Brain microvascular endothelial cell (primary cell): ENCODE data around the gene ENOX1.

Experiments
- DNase-seq: peaks from one replicate; pipeline ENCODE4 v3.0.0-alpha.2; 2020
- H3K27ac ChIP-seq: fragments of 250-450 bp; sonication (Bioruptor Pico); 2 replicates; pipeline ENCODE4 v1.5.1; 2020; ENCODE audit warnings: mild to moderate bottlenecking, moderate library complexity
- H3K27me3 ChIP-seq: fragments of 250-450 bp; sonication (Bioruptor Pico); replicated peaks from 2 replicates; pipeline ENCODE4 v1.5.1; 2020; ENCODE audit warnings: mild to moderate bottlenecking
- H3K36me3 ChIP-seq: fragments of 250-450 bp; sonication (Bioruptor Pico); replicated peaks from 2 replicates; pipeline ENCODE4 v1.5.1; 2020; ENCODE audit warnings: mild to moderate bottlenecking
- H3K4me3 ChIP-seq: 2 replicates; pipeline ENCODE4 v1.5.1; 2011; ENCODE audit warnings: low read depth, mild to moderate bottlenecking, control low read depth, low read length, moderate library complexity
- in situ Hi-C: cut with HindIII; loops from 2 replicates; pipeline ENCODE4 v1.10.0; 2017; ENCODE audit warnings: low sequenced_read_pairs, low pct_ligation_motif_present
- TF ChIP-seq, protein P1 (sequence below): IDR thresholded peaks from 2 replicates; pipeline ENCODE4 v1.5.1; 2011; ENCODE audit warnings: low read depth, mild to moderate bottlenecking, moderate library complexity, low read length, control low read depth, inconsistent platforms; ENCODE audit errors: missing control alignments

Gene ENOX1

DNA sequence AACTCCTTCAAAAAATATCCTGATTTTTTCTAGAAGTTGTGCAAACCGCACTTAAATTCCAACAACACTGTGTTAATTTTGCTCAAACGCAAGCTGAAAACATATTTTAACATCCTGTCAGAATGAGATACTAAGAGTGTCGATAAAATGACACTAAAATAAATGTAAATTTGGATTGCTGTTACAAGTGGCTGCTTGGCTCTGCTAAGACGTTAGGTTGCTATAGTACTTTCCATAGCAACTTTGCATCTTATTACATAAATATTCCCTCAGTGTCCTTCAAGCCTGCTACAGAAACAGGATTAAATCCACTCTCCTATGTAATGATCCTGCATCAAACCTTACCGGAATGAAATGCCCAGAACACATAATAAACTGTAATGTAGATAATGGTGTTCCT, 471.2 kb downstream of the ENOX1 start:
- H3K27ac ChIP-seq, result no peak overlapping the region
- in situ Hi-C loops, result no loop called here
- TF ChIP-seq, protein P1, sequence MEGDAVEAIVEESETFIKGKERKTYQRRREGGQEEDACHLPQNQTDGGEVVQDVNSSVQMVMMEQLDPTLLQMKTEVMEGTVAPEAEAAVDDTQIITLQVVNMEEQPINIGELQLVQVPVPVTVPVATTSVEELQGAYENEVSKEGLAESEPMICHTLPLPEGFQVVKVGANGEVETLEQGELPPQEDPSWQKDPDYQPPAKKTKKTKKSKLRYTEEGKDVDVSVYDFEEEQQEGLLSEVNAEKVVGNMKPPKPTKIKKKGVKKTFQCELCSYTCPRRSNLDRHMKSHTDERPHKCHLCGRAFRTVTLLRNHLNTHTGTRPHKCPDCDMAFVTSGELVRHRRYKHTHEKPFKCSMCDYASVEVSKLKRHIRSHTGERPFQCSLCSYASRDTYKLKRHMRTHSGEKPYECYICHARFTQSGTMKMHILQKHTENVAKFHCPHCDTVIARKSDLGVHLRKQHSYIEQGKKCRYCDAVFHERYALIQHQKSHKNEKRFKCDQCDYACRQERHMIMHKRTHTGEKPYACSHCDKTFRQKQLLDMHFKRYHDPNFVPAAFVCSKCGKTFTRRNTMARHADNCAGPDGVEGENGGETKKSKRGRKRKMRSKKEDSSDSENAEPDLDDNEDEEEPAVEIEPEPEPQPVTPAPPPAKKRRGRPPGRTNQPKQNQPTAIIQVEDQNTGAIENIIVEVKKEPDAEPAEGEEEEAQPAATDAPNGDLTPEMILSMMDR, result no peak

DNA sequence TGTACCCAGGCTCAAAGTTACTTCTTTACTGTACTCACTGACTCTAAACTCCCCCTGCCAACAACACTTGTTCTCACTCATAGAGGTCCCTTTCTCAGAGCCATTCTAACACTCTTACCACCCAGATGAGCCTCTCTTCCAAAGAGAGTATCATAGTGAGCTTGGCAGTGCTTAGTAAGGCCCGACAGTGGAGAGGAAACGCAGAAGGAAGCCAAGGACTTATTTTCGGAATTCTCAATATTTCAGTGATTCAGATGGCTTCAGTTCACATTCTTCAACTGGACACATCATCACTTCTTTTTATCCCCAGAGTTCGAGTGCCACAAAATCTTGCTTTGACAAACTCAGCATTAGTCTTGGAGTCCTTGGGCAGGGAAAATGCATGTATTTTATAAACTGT, 477.5 kb downstream of the ENOX1 start:
- DNase-seq, result no peak
- no peaks in the 10 kb centered on the region for H3K27me3 ChIP-seq
- no peak overlapping the region for H3K4me3 ChIP-seq
- in situ Hi-C loops, result no loop called here
- H3K36me3 ChIP-seq, result no peaks in the 10 kb centered on the region
- H3K27ac ChIP-seq, result no peak overlapping the region
- TF ChIP-seq, protein P1, result no peak

More for the DNA sequence above, 471.2 kb downstream of the ENOX1 start:
- DNase-seq, result no peak
- no peak overlapping the region for H3K4me3 ChIP-seq
- no peaks in the 10 kb centered on the region for H3K36me3 ChIP-seq
- no peaks in the 10 kb centered on the region for H3K27me3 ChIP-seq

DNA sequence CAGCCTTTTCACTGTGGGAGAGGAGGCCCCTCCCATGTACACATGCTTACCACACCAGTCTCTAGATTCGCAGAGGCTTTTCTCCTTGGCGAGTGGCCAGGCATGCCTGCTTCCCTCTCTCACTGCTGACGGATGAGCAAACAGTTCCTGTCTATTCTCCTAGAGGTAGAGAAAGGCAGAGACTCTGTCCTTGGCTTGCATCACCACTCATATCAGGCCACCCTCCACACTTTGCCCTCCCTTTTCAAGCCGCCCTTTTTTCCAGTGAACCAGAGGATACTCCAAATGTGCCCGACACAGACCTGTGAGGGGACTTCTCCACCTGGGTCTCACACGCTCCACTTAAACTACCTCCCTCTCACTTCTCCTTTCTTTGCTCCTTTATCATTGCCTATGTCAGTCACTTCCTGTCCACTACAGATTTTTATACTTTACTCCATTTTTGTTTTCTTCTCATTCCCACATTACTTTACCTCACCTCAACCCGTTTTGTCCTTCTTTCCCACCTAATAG, 478.8 kb downstream of the ENOX1 start:
- Histone ChIP-seq H3K4me3 (no peak overlapping the region), H3K27me3 (no peaks in the 10 kb centered on the region), H3K27ac (no peak overlapping the region), H3K36me3 (no peaks in the 10 kb centered on the region)
- DNase-seq, result peak; percentile 93
- TF ChIP-seq, protein P1, result peak; percentile 15
- in situ Hi-C loops, result no loop called here

DNA sequence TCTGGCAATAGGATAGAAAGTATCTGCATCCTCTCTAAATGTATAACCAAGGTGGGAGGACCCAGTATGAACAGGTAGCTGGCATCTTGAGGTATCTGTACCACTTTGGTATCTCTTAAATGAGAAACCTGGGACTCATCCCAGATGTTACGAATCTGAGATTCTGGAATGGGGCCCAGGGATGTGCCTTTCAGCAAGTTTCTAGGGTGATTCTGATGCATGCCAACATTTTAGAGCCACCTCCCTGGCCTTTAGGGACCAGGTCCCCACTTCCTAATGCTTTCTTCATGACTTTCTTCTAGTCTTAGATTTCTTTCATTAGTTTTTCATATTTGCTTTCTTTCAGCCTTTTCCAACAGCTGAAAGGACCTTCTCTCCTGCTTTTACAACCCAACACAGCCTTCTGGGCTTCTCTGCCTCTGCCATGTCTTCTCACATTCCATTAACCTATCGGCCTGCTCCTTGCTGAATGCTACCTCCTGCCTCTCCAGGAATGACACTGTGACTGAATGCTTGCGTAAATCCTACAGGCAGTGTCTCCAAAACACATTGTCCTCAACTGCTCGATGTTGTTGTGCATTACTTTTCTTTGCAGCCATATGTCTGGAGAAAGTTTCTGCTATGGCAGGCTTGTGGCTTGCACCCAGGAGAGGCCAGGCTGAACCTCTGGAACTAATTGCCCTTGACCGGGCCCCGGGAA, 479.4 kb downstream of the ENOX1 start:
- no peaks in the 10 kb centered on the region for H3K36me3 ChIP-seq
- no peak overlapping the region for H3K4me3 ChIP-seq
- H3K27me3 ChIP-seq, result no peaks in the 10 kb centered on the region
- DNase-seq, result no peak
- H3K27ac ChIP-seq, result no peak overlapping the region
- TF ChIP-seq, protein P1, result no peak
- in situ Hi-C loops, result no loop called here

DNA sequence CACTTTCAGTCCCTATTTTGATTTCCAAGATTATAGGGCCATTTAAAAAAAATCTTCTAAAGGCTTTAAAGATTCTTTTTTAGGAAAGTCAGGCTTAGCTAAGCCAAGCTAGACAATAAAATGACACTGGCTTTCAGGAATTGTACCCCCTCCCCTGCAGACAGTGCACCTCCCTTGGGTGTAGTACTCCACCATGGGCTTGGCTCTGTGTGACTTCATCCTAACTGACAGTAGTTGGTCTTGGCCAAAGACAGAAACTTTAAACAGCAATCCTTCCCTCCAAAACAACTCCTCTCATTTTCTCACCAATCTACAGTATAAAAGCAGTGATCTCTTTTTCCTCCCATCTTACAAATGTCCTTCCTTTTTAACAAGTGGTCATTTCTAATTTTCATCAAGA, 480.4 kb downstream of the ENOX1 start:
- Histone ChIP-seq H3K4me3 (no peak overlapping the region), H3K36me3 (no peaks in the 10 kb centered on the region), H3K27me3 (no peaks in the 10 kb centered on the region), H3K27ac (no peak overlapping the region)
- TF ChIP-seq, protein P1, result no peak
- in situ Hi-C loops, result no loop called here
- DNase-seq, result no peak

DNA sequence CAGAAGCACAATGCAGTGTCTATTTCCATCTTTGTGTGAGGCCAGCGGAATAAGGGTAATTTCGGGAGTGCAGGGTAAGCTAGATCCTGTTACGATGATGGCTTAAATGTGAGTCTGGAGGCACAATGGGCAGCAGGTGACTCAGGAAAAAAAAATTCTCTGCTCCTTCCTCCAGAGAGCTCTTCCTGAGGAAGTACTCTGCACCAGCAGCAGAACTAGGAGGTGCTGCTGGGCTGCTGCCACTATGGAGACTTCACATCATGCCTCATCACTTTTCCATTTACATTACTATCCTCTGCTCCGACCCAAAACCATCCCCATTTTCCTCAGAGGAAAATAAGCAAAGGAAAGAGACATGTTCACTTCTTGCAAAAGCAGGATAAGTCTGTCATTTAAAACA, 481.4 kb downstream of the ENOX1 start:
- TF ChIP-seq, protein P1, result no peak
- no peak for DNase-seq
- Histone ChIP-seq H3K4me3 (no peak overlapping the region), H3K27ac (no peak overlapping the region), H3K27me3 (no peaks in the 10 kb centered on the region), H3K36me3 (no peaks in the 10 kb centered on the region)
- in situ Hi-C loops, result no loop called here
